Activated T-cell treated with anti-CD3 and anti-CD28 coated beads for 24 hours (primary cell): ENCODE results near the gene INTS11.

ENCODE experiments used
- DNase-seq: peaks from one replicate; pipeline ENCODE4 v3.0.0-alpha.2; 2020; ENCODE audit warnings: low read depth

The INTS11 gene

GRCh38 chr1:1357871-1358432 is 33.5 kb upstream of the INTS11 start:
- no peak for DNase-seq

GRCh38 chr1:1356796-1357401 is 32.4 kb upstream of the INTS11 start:
- no peak for DNase-seq

GRCh38 chr1:1356166-1356795 is 31.8 kb upstream of the INTS11 start:
- DNase-seq = no peak

- no peak for DNase-seq
These were observed 31.0 kb upstream of the INTS11 start for GRCh38 chr1:1355416-1355815.

GRCh38 chr1:1354271-1355247 is 30.1 kb upstream of the INTS11 start:
- DNase-seq = no peak

GRCh38 chr1:1353389-1354151 is 29.1 kb upstream of the INTS11 start:
- DNase-seq = no peak

- no peak for DNase-seq
These were observed 28.4 kb upstream of the INTS11 start for GRCh38 chr1:1352786-1353388.

GRCh38 chr1:1351511-1352427 is 27.3 kb upstream of the INTS11 start:
- DNase-seq = no peak

- peak; percentile 50 for DNase-seq
These were observed 25.0 kb upstream of the INTS11 start, which contains the start of gene DVL1 for GRCh38 chr1:1349256-1350012. Gene DVL1 (minus strand): TSS chr1:1349418. CDS start chr1:1349065, 353 bp downstream.

- DNase-seq = no peak
These were observed 24.2 kb upstream of the INTS11 start for GRCh38 chr1:1348420-1349255.

- DNase-seq = no peak
These were observed 23.4 kb upstream of the INTS11 start for GRCh38 chr1:1347663-1348419.

GRCh38 chr1:1347026-1347595 is 22.7 kb upstream of the INTS11 start:
- no peak for DNase-seq

GRCh38 chr1:1346501-1346890 is 22.0 kb upstream of the INTS11 start:
- DNase-seq = no peak

- no peak for DNase-seq
These were observed 21.5 kb upstream of the INTS11 start for GRCh38 chr1:1345860-1346500.

- DNase-seq = no peak
These were observed 20.9 kb upstream of the INTS11 start for GRCh38 chr1:1345384-1345783.

GRCh38 chr1:1344655-1345361 is 20.3 kb upstream of the INTS11 start:
- peak; percentile 38 for DNase-seq
